Coronary artery (tissue), 2 donors: ENCODE data around the gene CALN1.

Experiments
- DNase-seq: peaks from one replicate; pipeline ENCODE4 v3.0.0-alpha.2; 2017; ENCODE audit warnings: low spot score
- H3K27ac ChIP-seq, 2 donors: fragments of 200-600 bp; sonication (generic); one replicate each; pipeline ENCODE4 v1.5.1; 2016 to 2019
- H3K4me3 ChIP-seq: fragments of 200-600 bp; sonication (generic); 2 replicates; pipeline ENCODE4 v1.5.1; 2016; ENCODE audit warnings: mild to moderate bottlenecking, moderate library complexity
- CTCF ChIP-seq: fragments of 200-600 bp; sonication (generic); IDR thresholded peaks from one replicate; pipeline ENCODE4 v1.5.1; 2019; ENCODE audit warnings: antibody characterized with exemption

The CALN1 gene

GRCh38 chr7:72032934-72033333 lies 379.2 kb downstream of the CALN1 start:
- DNase-seq, result no peak
- H3K27ac ChIP-seq, result no peak overlapping the region
- no peak for TF ChIP-seq CTCF
- H3K4me3 ChIP-seq, result no peak overlapping the region

- DNase-seq, result no peak
- Histone ChIP-seq H3K27ac (no peak overlapping the region), H3K4me3 (no peak overlapping the region)
- TF ChIP-seq CTCF, result no peak
These were observed 381.0 kb downstream of the CALN1 start for GRCh38 chr7:72030994-72031667.

- Histone ChIP-seq H3K4me3 (no peak overlapping the region), H3K27ac (no peak overlapping the region)
- no peak for DNase-seq
- TF ChIP-seq CTCF, result no peak
These were observed 383.9 kb downstream of the CALN1 start for GRCh38 chr7:72028267-72028666.

GRCh38 chr7:72025381-72025960 lies 386.7 kb downstream of the CALN1 start:
- Histone ChIP-seq H3K4me3 (no peak overlapping the region), H3K27ac (no peak overlapping the region)
- TF ChIP-seq CTCF, result no peak
- DNase-seq, result no peak

- H3K4me3 ChIP-seq, result no peak overlapping the region
- DNase-seq, result no peak
- TF ChIP-seq CTCF, result no peak
- no peak overlapping the region for H3K27ac ChIP-seq
These were observed 388.2 kb downstream of the CALN1 start for GRCh38 chr7:72023926-72024325.

- Histone ChIP-seq H3K27ac (no peak overlapping the region), H3K4me3 (no peak overlapping the region)
- TF ChIP-seq CTCF, result no peak
- DNase-seq, result no peak
These were observed 390.4 kb downstream of the CALN1 start for GRCh38 chr7:72021716-72022115.

- DNase-seq, result no peak
- H3K4me3 ChIP-seq, result no peak overlapping the region
- no peak for TF ChIP-seq CTCF
- no peak overlapping the region for H3K27ac ChIP-seq
These were observed 391.8 kb downstream of the CALN1 start for GRCh38 chr7:72020311-72020710.
